Esophagus squamous epithelium (tissue), 5 donors: Measurements from ENCODE around the gene RFX2. TPM values are rescaled to one million over a fixed set of nuclear protein-coding genes. Genes with fewer than 3 reads are reported as not detected.

Source experiments
- DNase-seq: peaks from one replicate; lab custom pipeline; 2025; lab: John Stamatoyannopoulos, UW
- H3K27ac ChIP-seq, 4 donors: fragments of 200-600 bp; sonication (generic); one replicate each; pipeline ENCODE4 v1.5.1; 2016 to 2019; ENCODE audit warnings: mild to moderate bottlenecking in 1 of 4
- H3K27me3 ChIP-seq, 4 donors: fragments of 200-600 bp; sonication (generic); 1 replicate in 3 of 4; 2 replicates in 1 of 4; pipeline versions ENCODE4 v1.5.1 to v1.6.0; 2017 to 2021; ENCODE audit warnings: antibody characterized with exemption in 1 of 4
- H3K36me3 ChIP-seq, 3 donors: fragments of 200-600 bp; sonication (generic); one replicate each; pipeline ENCODE4 v1.5.1; 2016 to 2019
- H3K4me1 ChIP-seq, 3 donors: fragments of 200-600 bp; sonication (generic); one replicate each; pipeline ENCODE4 v1.5.1; 2017 to 2019
- H3K4me3 ChIP-seq, 4 donors: fragments of 200-600 bp; sonication (generic); 1 replicate in 3 of 4; 2 replicates in 1 of 4; pipeline ENCODE4 v1.5.1; 2016 to 2019; ENCODE audit warnings: mild to moderate bottlenecking in 2 of 4, moderate library complexity in 1 of 4
- H3K9me3 ChIP-seq, 3 donors: fragments of 200-600 bp; sonication (generic); one replicate each; pipeline ENCODE4 v1.5.1; 2016 to 2019
- POLR2A ChIP-seq, 4 donors: fragments of 450-650 bp; IDR thresholded peaks; one replicate each; pipeline ENCODE4 v1.6.1; 2017; ENCODE audit warnings: antibody characterized with exemption in 4 of 4, mild to moderate bottlenecking in 4 of 4, moderate library complexity in 3 of 4
- WGBS, 2 donors: methylation state at CpG; one replicate each; pipeline ENCODE4 v1.1.5; 2018; 5-methylcytosine and 5-hydroxymethylcytosine counted together
- intact Hi-C: fragments of 100-400 bp; cut with DNase I; formaldehyde crosslinking; loops from one replicate; pipeline ENCODE4 v1.15.0; 2022
- total RNA-seq, 4 donors: library from RNA; depleted of rRNA; stranded (reverse); fragments of >200 nt; gene quantifications; one replicate each; pipeline ENCODE4 v1.1.0, GENCODE V29; 2016
- TF ChIP-seq, protein P1 (sequence below), 6 experiments: fragments of 450-650 bp in 4 of 6; fragments of 200-600 bp in 2 of 6; sonication (generic) in 2 of 6; IDR thresholded peaks; one replicate each; pipeline ENCODE4 v1.5.1; 2016 to 2019; ENCODE audit warnings: antibody characterized with exemption in 6 of 6, mild to moderate bottlenecking in 4 of 6, moderate library complexity in 4 of 6
- donor health status: DM: yes; HTN: yes; CAD: no.

Gene RFX2
- total RNA-seq, 4 donors from 2014 or later, result 5.2 to 21.4 (median 7.7) TPM

DNA sequence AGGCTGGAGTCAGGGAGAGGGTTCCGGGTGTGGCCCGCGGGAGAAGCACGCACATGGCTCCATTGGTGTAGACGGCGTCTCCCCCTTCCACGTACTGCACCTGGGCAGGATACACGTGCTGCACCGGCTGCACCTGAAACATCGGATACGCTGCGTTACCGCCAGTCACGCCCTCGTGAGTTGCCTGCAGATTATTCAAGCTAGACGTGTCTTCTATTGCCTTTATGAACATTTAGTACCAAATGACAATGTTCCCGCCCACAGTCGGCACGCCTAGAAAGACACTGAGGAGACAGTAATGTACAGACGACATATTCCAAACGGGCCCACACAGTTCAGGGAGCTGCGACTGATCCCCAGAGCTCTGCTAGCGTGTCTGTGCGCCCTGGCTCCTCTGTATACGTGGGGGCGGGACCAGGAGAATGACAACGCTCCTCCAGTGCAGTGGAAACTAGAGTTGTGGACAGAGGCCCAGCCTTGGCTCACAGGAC is 68.3 kb downstream of the RFX2 start:
- Histone ChIP-seq H3K27me3 (no peaks in the 10 kb centered on the region), H3K36me3 (peaks cover 0 to 53% (median 0%) of the 10 kb centered on the region in 3 donors), H3K4me3 (no peak overlapping the region), H3K4me1 (peaks cover 0 to 15% (median 4%) of the 10 kb centered on the region in 3 donors), H3K9me3 (no peaks in the 10 kb centered on the region), H3K27ac (no peak overlapping the region)
- TF ChIP-seq POLR2A (IDR thresholded peaks at IDR 0.05), result no peak
- TF ChIP-seq, protein P1, sequence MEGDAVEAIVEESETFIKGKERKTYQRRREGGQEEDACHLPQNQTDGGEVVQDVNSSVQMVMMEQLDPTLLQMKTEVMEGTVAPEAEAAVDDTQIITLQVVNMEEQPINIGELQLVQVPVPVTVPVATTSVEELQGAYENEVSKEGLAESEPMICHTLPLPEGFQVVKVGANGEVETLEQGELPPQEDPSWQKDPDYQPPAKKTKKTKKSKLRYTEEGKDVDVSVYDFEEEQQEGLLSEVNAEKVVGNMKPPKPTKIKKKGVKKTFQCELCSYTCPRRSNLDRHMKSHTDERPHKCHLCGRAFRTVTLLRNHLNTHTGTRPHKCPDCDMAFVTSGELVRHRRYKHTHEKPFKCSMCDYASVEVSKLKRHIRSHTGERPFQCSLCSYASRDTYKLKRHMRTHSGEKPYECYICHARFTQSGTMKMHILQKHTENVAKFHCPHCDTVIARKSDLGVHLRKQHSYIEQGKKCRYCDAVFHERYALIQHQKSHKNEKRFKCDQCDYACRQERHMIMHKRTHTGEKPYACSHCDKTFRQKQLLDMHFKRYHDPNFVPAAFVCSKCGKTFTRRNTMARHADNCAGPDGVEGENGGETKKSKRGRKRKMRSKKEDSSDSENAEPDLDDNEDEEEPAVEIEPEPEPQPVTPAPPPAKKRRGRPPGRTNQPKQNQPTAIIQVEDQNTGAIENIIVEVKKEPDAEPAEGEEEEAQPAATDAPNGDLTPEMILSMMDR (IDR thresholded peaks at IDR 0.05), result no peak
- DNase-seq, result no peak
- WGBS, 2 donors, result 85 to 86% methylated on average over 25 to 27 of the region's 27 CpGs
- intact Hi-C loops, result no loop called here

- Histone ChIP-seq H3K4me3 (no peak overlapping the region), H3K27me3 (no peaks in the 10 kb centered on the region), H3K9me3 (no peaks in the 10 kb centered on the region), H3K27ac (no peak overlapping the region), H3K4me1 (peaks cover 0 to 15% (median 4%) of the 10 kb centered on the region in 3 donors), H3K36me3 (peaks cover 0 to 63% (median 0%) of the 10 kb centered on the region in 3 donors)
- 88 to 92% methylated on average over 3 to 4 of the region's 5 CpGs for WGBS, 2 donors
- DNase-seq, result no peak
- intact Hi-C loops, result no loop called here
- TF ChIP-seq, protein P1 (IDR thresholded peaks at IDR 0.05), result no peak
- no peak for TF ChIP-seq POLR2A (IDR thresholded peaks at IDR 0.05)
Observed at GRCh38 chr19:6041071-6041470, 69.2 kb downstream of the RFX2 start.

GRCh38 chr19:6039566-6040225 is 70.6 kb downstream of the RFX2 start:
- intact Hi-C loops, result no loop called here
- Histone ChIP-seq H3K4me1 (peaks cover 0 to 15% (median 4%) of the 10 kb centered on the region in 3 donors), H3K27me3 (no peaks in the 10 kb centered on the region), H3K27ac (peak overlapping the region in 1 of 4 donors; percentile 17), H3K9me3 (no peaks in the 10 kb centered on the region), H3K36me3 (peaks cover 0 to 67% (median 0%) of the 10 kb centered on the region in 3 donors), H3K4me3 (no peak overlapping the region)
- TF ChIP-seq POLR2A (IDR thresholded peaks at IDR 0.05), result no peak
- TF ChIP-seq, protein P1 (IDR thresholded peaks at IDR 0.05), result no peak
- no peak for DNase-seq
- 62 to 83% methylated on average over 7 to 13 of the region's 31 CpGs for WGBS, 2 donors

- no peak overlapping the region for H3K27ac ChIP-seq
- 27 to 28% methylated on average over 5 of the region's 5 CpGs for WGBS, 2 donors
Observed at GRCh38 chr19:6038634-6039405, 71.5 kb downstream of the RFX2 start.

More at GRCh38 chr19:6038634-6039405, 71.5 kb downstream of the RFX2 start:
- intact Hi-C loops, result no loop called here
- Histone ChIP-seq H3K36me3 (peaks cover 0 to 64% (median 0%) of the 10 kb centered on the region in 3 donors), H3K27me3 (no peaks in the 10 kb centered on the region), H3K4me3 (no peak overlapping the region), H3K4me1 (peaks cover 0 to 15% (median 4%) of the 10 kb centered on the region in 3 donors), H3K9me3 (no peaks in the 10 kb centered on the region)
- DNase-seq, result no peak
- no peak for TF ChIP-seq POLR2A (IDR thresholded peaks at IDR 0.05)
- TF ChIP-seq, protein P1 (IDR thresholded peaks at IDR 0.05), result no peak
